Testis (tissue), 2 donors: ENCODE measurements around the gene ABAT.

Experiments
- CTCF ChIP-seq, 3 experiments: fragments of 450-650 bp in 2 of 3; fragments of 200-600 bp in 1 of 3; sonication (generic) in 1 of 3; IDR thresholded peaks; one replicate each; pipeline ENCODE4 v1.5.1; 2016 to 2019; ENCODE audit warnings: antibody characterized with exemption in 3 of 3, mild to moderate bottlenecking in 2 of 3, moderate library complexity in 1 of 3
- POLR2A ChIP-seq: fragments of 450-650 bp; IDR thresholded peaks from one replicate; pipeline ENCODE4 v1.6.1; 2017; ENCODE audit warnings: antibody characterized with exemption, mild to moderate bottlenecking, moderate library complexity

GRCh38 chr16:8722025-8722348, 47.6 kb downstream of the ABAT start:
- TF ChIP-seq CTCF (IDR thresholded peaks at IDR 0.05), result no peak
- no peak for TF ChIP-seq POLR2A
